HEK293 (cell line): ENCODE measurements around the gene ANAPC5.
A peak's percentile ranks its signal among the peaks of the same experiment; 100 is the strongest.

ENCODE experiments used
- EGR2 ChIP-seq: fragments of 450-650 bp; formaldehyde crosslinking; IDR thresholded peaks from 2 replicates; pipeline ENCODE4 v1.5.1; 2016; ENCODE audit warnings: low read depth, missing biosample characterization, missing genetic modification characterization
- GLIS2 ChIP-seq: fragments of 450-650 bp; formaldehyde crosslinking; IDR thresholded peaks from 2 replicates; pipeline ENCODE4 v1.5.1; 2016; ENCODE audit warnings: missing biosample characterization, missing genetic modification characterization
- HOXA7 ChIP-seq: sonication (generic); formaldehyde crosslinking; IDR thresholded peaks from 2 replicates; pipeline ENCODE4 v1.8.1; 2022; ENCODE audit warnings: missing genetic modification reagents, borderline replicate concordance
- KLF10 ChIP-seq: fragments of 450-650 bp; IDR thresholded peaks from 2 replicates; pipeline ENCODE4 v1.5.1; 2018; ENCODE audit warnings: missing biosample characterization, mild to moderate bottlenecking, missing genetic modification characterization
- PRDM1 ChIP-seq: fragments of 450-650 bp; formaldehyde crosslinking; IDR thresholded peaks from 2 replicates; pipeline ENCODE4; 2016; ENCODE audit warnings: missing biosample characterization, missing genetic modification characterization
- RBAK ChIP-seq: fragments of 450-650 bp; formaldehyde crosslinking; IDR thresholded peaks from 2 replicates; pipeline ENCODE4 v1.5.1; 2016; ENCODE audit warnings: missing biosample characterization, missing genetic modification characterization
- SP3 ChIP-seq: fragments of 450-650 bp; formaldehyde crosslinking; IDR thresholded peaks from 2 replicates; pipeline ENCODE4 v1.5.1; 2016; ENCODE audit warnings: missing biosample characterization, missing genetic modification characterization
- TRIM28 ChIP-seq: IDR thresholded peaks from 2 replicates; pipeline ENCODE4 v1.6.1; 2011; ENCODE audit warnings: low read length, control low read depth, borderline replicate concordance
- ZBTB17 ChIP-seq: fragments of 450-650 bp; formaldehyde crosslinking; IDR thresholded peaks from 2 replicates; pipeline ENCODE4 v1.5.1; 2016; ENCODE audit warnings: missing biosample characterization, missing genetic modification characterization
- ZBTB20 ChIP-seq: fragments of 450-650 bp; formaldehyde crosslinking; IDR thresholded peaks from 2 replicates; pipeline ENCODE4 v1.5.1; 2016; ENCODE audit warnings: missing biosample characterization, missing genetic modification characterization
- ZBTB48 ChIP-seq: fragments of 450-650 bp; formaldehyde crosslinking; IDR thresholded peaks from 2 replicates; pipeline ENCODE4 v1.5.1; 2016; ENCODE audit warnings: missing biosample characterization, missing genetic modification characterization
- ZBTB7A ChIP-seq: fragments of 450-650 bp; formaldehyde crosslinking; IDR thresholded peaks from 2 replicates; pipeline ENCODE4 v1.5.1; 2016; ENCODE audit warnings: low read depth, missing biosample characterization, missing genetic modification characterization
- ZEB2 ChIP-seq: fragments of 450-650 bp; formaldehyde crosslinking; IDR thresholded peaks from 2 replicates; pipeline ENCODE4 v1.5.1; 2016; ENCODE audit warnings: missing biosample characterization, missing genetic modification characterization
- ZFP69B ChIP-seq: fragments of 450-650 bp; formaldehyde crosslinking; IDR thresholded peaks from 2 replicates; pipeline ENCODE4 v1.5.1; 2016; ENCODE audit warnings: missing biosample characterization, missing genetic modification characterization
- ZNF10 ChIP-seq: fragments of 450-650 bp; formaldehyde crosslinking; IDR thresholded peaks from 2 replicates; pipeline ENCODE4 v1.5.1; 2017; ENCODE audit warnings: missing biosample characterization, missing genetic modification characterization
- ZNF121 ChIP-seq: fragments of 450-650 bp; formaldehyde crosslinking; IDR thresholded peaks from 2 replicates; pipeline ENCODE4 v1.5.1; 2016; ENCODE audit warnings: missing biosample characterization, missing genetic modification characterization
- ZNF184 ChIP-seq: fragments of 450-650 bp; IDR thresholded peaks from 2 replicates; pipeline ENCODE4 v1.5.1; 2018; ENCODE audit warnings: missing biosample characterization, mild to moderate bottlenecking, missing genetic modification characterization
- ZNF214 ChIP-seq: fragments of 450-650 bp; formaldehyde crosslinking; IDR thresholded peaks from 2 replicates; pipeline ENCODE4 v1.5.1; 2017; ENCODE audit warnings: missing biosample characterization, mild to moderate bottlenecking, missing genetic modification characterization, borderline replicate concordance
- ZNF350 ChIP-seq: fragments of 450-650 bp; formaldehyde crosslinking; IDR thresholded peaks from 2 replicates; pipeline ENCODE4 v1.5.0; 2017; ENCODE audit warnings: missing biosample characterization, mild to moderate bottlenecking, missing genetic modification characterization
- ZNF366 ChIP-seq: fragments of 450-650 bp; formaldehyde crosslinking; conservative IDR thresholded peaks from 2 replicates; pipeline ENCODE4 v1.5.1; 2016; ENCODE audit warnings: missing biosample characterization, missing genetic modification characterization
- ZNF596 ChIP-seq: fragments of 450-650 bp; IDR thresholded peaks from 2 replicates; pipeline ENCODE4 v1.5.0; 2018; ENCODE audit warnings: missing biosample characterization, mild to moderate bottlenecking, missing genetic modification characterization, moderate library complexity
- TF ChIP-seq, protein P1 (sequence below): fragments of 450-650 bp; formaldehyde crosslinking; IDR thresholded peaks from 2 replicates; pipeline ENCODE4 v1.5.1; 2016; ENCODE audit warnings: missing biosample characterization, missing genetic modification characterization
- TF ChIP-seq, protein P2 (sequence below): fragments of 450-650 bp; formaldehyde crosslinking; IDR thresholded peaks from 2 replicates; pipeline ENCODE4 v1.5.1; 2016; ENCODE audit warnings: missing biosample characterization, missing genetic modification characterization
- TF ChIP-seq, protein P3 (sequence below): sonication (generic); formaldehyde crosslinking; IDR thresholded peaks from 2 replicates; pipeline ENCODE4 v1.8.1; 2022; ENCODE audit warnings: mild to moderate bottlenecking, moderate library complexity, missing genetic modification reagents
- TF ChIP-seq, protein P4 (sequence below): fragments of 450-650 bp; formaldehyde crosslinking; IDR thresholded peaks from 2 replicates; pipeline ENCODE4 v1.5.1; 2017; ENCODE audit warnings: missing biosample characterization, missing genetic modification characterization
- TF ChIP-seq, protein P5 (sequence below): fragments of 450-650 bp; formaldehyde crosslinking; IDR thresholded peaks from 2 replicates; pipeline ENCODE4 v1.5.1; 2017; ENCODE audit warnings: missing biosample characterization, missing genetic modification characterization
- TF ChIP-seq, protein P6 (sequence below): fragments of 450-650 bp; formaldehyde crosslinking; IDR thresholded peaks from 2 replicates; pipeline ENCODE4 v1.5.1; 2016; ENCODE audit warnings: missing biosample characterization, missing genetic modification characterization

The ANAPC5 gene

DNA sequence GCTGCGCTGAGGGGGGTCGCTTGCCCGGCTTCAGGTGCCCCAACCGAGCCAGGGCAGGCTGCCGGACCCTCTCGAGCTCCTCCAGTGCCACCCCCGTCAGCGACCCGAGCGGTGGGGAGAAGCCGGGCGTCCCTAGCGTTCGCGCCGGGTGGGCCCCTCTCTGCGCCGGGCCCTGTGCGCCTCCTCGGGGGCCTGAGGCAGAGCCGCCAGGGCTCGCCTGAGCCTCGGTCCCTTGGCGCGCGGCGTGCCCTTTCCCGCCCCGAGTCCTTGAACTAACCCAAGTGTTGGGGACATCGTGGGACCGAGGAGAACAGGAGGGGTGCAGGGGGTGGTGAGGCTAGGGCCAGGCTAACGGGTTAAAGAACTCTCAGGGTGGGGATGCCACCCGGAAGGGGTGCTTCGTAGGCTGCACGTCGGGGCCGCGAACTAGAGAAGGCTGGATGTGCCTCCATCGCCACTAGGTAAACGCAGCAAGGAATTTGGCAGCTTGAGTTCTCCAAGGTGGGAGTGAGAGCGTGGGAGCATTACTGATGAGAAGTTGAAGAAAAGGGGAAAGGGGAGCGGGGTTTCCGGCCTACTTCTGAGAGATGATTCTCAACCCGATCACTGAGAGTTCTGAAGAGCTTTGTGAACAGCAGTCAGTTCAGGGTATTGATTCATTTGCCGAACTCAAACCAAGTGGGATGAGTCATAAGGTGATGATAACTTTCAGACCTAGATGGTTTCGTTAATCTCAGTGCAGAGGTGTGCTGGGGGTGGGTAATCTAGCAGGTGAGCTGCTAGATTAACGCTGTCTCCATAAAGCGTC lies 48.3 kb upstream of the ANAPC5 start (continued):
- peak; percentile 83 for TF ChIP-seq ZBTB17 (tag by site-specific recombination)
- TF ChIP-seq ZFP69B (tag by site-specific recombination) = peak; percentile 92
- TF ChIP-seq, protein P1, sequence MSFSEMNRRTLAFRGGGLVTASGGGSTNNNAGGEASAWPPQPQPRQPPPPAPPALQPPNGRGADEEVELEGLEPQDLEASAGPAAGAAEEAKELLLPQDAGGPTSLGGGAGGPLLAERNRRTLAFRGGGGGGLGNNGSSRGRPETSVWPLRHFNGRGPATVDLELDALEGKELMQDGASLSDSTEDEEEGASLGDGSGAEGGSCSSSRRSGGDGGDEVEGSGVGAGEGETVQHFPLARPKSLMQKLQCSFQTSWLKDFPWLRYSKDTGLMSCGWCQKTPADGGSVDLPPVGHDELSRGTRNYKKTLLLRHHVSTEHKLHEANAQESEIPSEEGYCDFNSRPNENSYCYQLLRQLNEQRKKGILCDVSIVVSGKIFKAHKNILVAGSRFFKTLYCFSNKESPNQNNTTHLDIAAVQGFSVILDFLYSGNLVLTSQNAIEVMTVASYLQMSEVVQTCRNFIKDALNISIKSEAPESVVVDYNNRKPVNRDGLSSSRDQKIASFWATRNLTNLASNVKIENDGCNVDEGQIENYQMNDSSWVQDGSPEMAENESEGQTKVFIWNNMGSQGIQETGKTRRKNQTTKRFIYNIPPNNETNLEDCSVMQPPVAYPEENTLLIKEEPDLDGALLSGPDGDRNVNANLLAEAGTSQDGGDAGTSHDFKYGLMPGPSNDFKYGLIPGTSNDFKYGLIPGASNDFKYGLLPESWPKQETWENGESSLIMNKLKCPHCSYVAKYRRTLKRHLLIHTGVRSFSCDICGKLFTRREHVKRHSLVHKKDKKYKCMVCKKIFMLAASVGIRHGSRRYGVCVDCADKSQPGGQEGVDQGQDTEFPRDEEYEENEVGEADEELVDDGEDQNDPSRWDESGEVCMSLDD (tag by site-specific recombination) = 0 out of 2 replicates have a peak, but pooled peaks have one; percentile 9
- TF ChIP-seq ZBTB20 (tag by site-specific recombination) = peak; percentile 78
- peak; percentile 90; the same call in 1 of the 2 replicates for TF ChIP-seq ZBTB7A (tag by site-specific recombination)
- 0 out of 2 replicates have a peak, but pooled peaks have one; percentile 14 for TF ChIP-seq ZEB2 (tag by site-specific recombination)
- TF ChIP-seq ZNF10 (tag by site-specific recombination) = peak; percentile 57
- TF ChIP-seq, protein P2, sequence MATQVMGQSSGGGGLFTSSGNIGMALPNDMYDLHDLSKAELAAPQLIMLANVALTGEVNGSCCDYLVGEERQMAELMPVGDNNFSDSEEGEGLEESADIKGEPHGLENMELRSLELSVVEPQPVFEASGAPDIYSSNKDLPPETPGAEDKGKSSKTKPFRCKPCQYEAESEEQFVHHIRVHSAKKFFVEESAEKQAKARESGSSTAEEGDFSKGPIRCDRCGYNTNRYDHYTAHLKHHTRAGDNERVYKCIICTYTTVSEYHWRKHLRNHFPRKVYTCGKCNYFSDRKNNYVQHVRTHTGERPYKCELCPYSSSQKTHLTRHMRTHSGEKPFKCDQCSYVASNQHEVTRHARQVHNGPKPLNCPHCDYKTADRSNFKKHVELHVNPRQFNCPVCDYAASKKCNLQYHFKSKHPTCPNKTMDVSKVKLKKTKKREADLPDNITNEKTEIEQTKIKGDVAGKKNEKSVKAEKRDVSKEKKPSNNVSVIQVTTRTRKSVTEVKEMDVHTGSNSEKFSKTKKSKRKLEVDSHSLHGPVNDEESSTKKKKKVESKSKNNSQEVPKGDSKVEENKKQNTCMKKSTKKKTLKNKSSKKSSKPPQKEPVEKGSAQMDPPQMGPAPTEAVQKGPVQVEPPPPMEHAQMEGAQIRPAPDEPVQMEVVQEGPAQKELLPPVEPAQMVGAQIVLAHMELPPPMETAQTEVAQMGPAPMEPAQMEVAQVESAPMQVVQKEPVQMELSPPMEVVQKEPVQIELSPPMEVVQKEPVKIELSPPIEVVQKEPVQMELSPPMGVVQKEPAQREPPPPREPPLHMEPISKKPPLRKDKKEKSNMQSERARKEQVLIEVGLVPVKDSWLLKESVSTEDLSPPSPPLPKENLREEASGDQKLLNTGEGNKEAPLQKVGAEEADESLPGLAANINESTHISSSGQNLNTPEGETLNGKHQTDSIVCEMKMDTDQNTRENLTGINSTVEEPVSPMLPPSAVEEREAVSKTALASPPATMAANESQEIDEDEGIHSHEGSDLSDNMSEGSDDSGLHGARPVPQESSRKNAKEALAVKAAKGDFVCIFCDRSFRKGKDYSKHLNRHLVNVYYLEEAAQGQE (tag by site-specific recombination) = 0 out of 2 replicates have a peak, but pooled peaks have one; percentile 10
- peak; percentile 91 for TF ChIP-seq PRDM1 (tag by site-specific recombination)
- no peak for TF ChIP-seq ZNF350
- TF ChIP-seq, protein P3, sequence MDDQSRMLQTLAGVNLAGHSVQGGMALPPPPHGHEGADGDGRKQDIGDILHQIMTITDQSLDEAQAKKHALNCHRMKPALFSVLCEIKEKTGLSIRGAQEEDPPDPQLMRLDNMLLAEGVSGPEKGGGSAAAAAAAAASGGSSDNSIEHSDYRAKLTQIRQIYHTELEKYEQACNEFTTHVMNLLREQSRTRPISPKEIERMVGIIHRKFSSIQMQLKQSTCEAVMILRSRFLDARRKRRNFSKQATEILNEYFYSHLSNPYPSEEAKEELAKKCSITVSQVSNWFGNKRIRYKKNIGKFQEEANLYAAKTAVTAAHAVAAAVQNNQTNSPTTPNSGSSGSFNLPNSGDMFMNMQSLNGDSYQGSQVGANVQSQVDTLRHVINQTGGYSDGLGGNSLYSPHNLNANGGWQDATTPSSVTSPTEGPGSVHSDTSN (CRISPR knock-in tag) = no peak
- TF ChIP-seq ZNF121 = peak; percentile 83
- peak; percentile 99 for TF ChIP-seq ZBTB48 (tag by site-specific recombination)
- TF ChIP-seq TRIM28 = no peak
- TF ChIP-seq, protein P4, sequence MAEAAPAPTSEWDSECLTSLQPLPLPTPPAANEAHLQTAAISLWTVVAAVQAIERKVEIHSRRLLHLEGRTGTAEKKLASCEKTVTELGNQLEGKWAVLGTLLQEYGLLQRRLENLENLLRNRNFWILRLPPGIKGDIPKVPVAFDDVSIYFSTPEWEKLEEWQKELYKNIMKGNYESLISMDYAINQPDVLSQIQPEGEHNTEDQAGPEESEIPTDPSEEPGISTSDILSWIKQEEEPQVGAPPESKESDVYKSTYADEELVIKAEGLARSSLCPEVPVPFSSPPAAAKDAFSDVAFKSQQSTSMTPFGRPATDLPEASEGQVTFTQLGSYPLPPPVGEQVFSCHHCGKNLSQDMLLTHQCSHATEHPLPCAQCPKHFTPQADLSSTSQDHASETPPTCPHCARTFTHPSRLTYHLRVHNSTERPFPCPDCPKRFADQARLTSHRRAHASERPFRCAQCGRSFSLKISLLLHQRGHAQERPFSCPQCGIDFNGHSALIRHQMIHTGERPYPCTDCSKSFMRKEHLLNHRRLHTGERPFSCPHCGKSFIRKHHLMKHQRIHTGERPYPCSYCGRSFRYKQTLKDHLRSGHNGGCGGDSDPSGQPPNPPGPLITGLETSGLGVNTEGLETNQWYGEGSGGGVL (tag by site-specific recombination) = peak; percentile 62
- TF ChIP-seq, protein P5, sequence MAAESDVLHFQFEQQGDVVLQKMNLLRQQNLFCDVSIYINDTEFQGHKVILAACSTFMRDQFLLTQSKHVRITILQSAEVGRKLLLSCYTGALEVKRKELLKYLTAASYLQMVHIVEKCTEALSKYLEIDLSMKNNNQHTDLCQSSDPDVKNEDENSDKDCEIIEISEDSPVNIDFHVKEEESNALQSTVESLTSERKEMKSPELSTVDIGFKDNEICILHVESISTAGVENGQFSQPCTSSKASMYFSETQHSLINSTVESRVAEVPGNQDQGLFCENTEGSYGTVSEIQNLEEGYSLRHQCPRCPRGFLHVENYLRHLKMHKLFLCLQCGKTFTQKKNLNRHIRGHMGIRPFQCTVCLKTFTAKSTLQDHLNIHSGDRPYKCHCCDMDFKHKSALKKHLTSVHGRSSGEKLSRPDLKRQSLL (tag by site-specific recombination) = peak; percentile 67; the same call in 1 of the 2 replicates
- TF ChIP-seq ZNF366 (tag by site-specific recombination) = peak; percentile 14; the same call in 1 of the 2 replicates
- peak; percentile 55; the same call in 1 of the 2 replicates for TF ChIP-seq ZNF184
- TF ChIP-seq ZNF214 (tag by site-specific recombination) = no peak
- TF ChIP-seq, protein P6, sequence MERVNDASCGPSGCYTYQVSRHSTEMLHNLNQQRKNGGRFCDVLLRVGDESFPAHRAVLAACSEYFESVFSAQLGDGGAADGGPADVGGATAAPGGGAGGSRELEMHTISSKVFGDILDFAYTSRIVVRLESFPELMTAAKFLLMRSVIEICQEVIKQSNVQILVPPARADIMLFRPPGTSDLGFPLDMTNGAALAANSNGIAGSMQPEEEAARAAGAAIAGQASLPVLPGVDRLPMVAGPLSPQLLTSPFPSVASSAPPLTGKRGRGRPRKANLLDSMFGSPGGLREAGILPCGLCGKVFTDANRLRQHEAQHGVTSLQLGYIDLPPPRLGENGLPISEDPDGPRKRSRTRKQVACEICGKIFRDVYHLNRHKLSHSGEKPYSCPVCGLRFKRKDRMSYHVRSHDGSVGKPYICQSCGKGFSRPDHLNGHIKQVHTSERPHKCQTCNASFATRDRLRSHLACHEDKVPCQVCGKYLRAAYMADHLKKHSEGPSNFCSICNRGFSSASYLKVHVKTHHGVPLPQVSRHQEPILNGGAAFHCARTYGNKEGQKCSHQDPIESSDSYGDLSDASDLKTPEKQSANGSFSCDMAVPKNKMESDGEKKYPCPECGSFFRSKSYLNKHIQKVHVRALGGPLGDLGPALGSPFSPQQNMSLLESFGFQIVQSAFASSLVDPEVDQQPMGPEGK (tag by site-specific recombination) = peak; percentile 22; the same call in 1 of the 2 replicates
- TF ChIP-seq GLIS2 (tag by site-specific recombination) = peak; percentile 94
- peak; percentile 37; the same call in 1 of the 2 replicates for TF ChIP-seq ZNF596 (tag by site-specific recombination)
- TF ChIP-seq KLF10 = 0 out of 2 replicates have a peak, but pooled peaks have one; percentile 18
- TF ChIP-seq HOXA7 = no peak
- no peak for TF ChIP-seq RBAK (tag by site-specific recombination)
- TF ChIP-seq SP3 = 0 out of 2 replicates have a peak, but pooled peaks have one; percentile 4
- TF ChIP-seq EGR2 (tag by site-specific recombination) = peak; percentile 84
